ENCODE data around the gene ECSCR.

The ECSCR gene

GRCh38 chr5:139404484-139404840 lies 58.1 kb downstream of the ECSCR start:
- H3K27me3 ChIP-seq (ENCODE audit: control insufficient read depth, insufficient read depth, low read length) = no peaks in the 10 kb centered on the region
- peaks cover 11% of the 10 kb centered on the region for H3K4me1 ChIP-seq (ENCODE audit: control insufficient read depth, low read depth, low read length)
- H3K27ac ChIP-seq (ENCODE audit: low read length) = peak overlapping the region; percentile 60
- H3K36me3 ChIP-seq (ENCODE audit: control insufficient read depth, low read depth, low read length) = peaks cover 6% of the 10 kb centered on the region
- H3K4me3 ChIP-seq (ENCODE audit: low read length) = peak overlapping the region; percentile 78
- peak overlapping the region; percentile 75 for H3K9ac ChIP-seq (ENCODE audit: low read length)
- H3K9me3 ChIP-seq (ENCODE audit: control insufficient read depth, low read depth, low read length) = no peaks in the 10 kb centered on the region

GRCh38 chr5:139403787-139404483 lies 58.6 kb downstream of the ECSCR start, which contains the start of gene SPATA24:
SPATA24 (minus strand) TSS chr5:139404089; CDS start chr5:139404060, 29 bp downstream.
- H3K4me3 ChIP-seq (ENCODE audit: low read length) = peak within 1 kb of the TSS; percentile 78
- peaks cover 6% of the 10 kb centered on the region for H3K36me3 ChIP-seq (ENCODE audit: control insufficient read depth, low read depth, low read length)
- H3K9ac ChIP-seq (ENCODE audit: low read length) = peak within 1 kb of the TSS; percentile 75
- peaks cover 11% of the 10 kb centered on the region for H3K4me1 ChIP-seq (ENCODE audit: control insufficient read depth, low read depth, low read length)
- H3K27me3 ChIP-seq (ENCODE audit: control insufficient read depth, insufficient read depth, low read length) = no peaks in the 10 kb centered on the region
- H3K27ac ChIP-seq (ENCODE audit: low read length) = peak within 1 kb of the TSS; percentile 71
- H3K9me3 ChIP-seq (ENCODE audit: control insufficient read depth, low read depth, low read length) = no peaks in the 10 kb centered on the region

DNA sequence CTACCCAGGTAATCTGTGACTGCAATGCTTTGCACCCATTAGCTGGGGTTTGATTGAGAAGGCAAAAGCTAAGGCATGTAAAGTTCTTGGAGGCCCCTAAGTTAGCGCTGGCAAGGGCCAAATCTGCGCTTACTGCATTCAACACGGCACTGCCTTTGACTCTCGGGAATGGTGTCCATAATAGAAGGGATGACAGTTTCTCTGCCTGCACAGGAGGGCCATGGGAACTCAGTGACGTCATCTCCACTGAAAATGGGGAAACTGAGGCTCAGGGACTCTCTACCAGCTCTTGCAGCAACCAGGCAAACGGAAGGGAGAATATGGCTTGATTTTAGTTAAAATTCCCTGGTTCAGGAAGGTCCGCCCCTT lies 59.1 kb downstream of the ECSCR start:
- Histone ChIP-seq H3K4me3 (ENCODE audit: low read length) (peak overlapping the region; percentile 78), H3K9me3 (ENCODE audit: control insufficient read depth, low read depth, low read length) (no peaks in the 10 kb centered on the region), H3K4me1 (ENCODE audit: control insufficient read depth, low read depth, low read length) (peaks cover 11% of the 10 kb centered on the region), H3K27ac (ENCODE audit: low read length) (no peak overlapping the region), H3K36me3 (ENCODE audit: control insufficient read depth, low read depth, low read length) (peaks cover 6% of the 10 kb centered on the region), H3K27me3 (ENCODE audit: control insufficient read depth, insufficient read depth, low read length) (no peaks in the 10 kb centered on the region), H3K9ac (ENCODE audit: low read length) (peak overlapping the region; percentile 75)

DNA sequence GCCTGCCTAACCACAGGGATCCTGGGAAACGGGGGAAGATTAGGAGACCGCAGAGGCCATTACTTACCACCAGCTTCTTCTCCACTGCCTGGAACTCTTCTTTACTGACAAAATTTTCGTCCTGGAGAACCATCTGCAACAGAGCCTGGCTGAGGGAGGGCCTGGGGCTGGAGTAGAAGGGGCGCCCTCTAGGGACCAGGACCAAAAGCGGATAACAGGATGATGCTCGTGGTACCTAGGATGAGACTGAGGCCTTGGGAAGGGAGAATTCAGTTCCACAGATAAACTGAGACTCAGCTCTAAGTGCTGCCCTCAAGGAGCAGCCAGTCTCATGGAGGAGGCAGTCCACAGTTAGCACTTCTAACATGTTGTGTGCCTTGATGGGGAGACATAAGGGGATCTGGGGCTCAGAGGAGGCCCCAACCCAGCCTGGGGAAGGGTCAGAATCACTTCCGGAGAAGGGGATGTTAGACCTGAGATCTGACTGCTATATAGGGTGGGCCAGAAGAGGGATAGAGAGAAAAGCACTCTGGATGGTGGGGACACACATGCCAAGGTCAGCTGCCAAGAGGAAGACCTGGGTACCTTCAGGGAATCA lies 59.9 kb downstream of the ECSCR start:
- H3K36me3 ChIP-seq (ENCODE audit: control insufficient read depth, low read depth, low read length) = peaks cover 6% of the 10 kb centered on the region
- H3K4me3 ChIP-seq (ENCODE audit: low read length) = no peak overlapping the region
- H3K27ac ChIP-seq (ENCODE audit: low read length) = no peak overlapping the region
- H3K9ac ChIP-seq (ENCODE audit: low read length) = no peak overlapping the region
- peaks cover 11% of the 10 kb centered on the region for H3K4me1 ChIP-seq (ENCODE audit: control insufficient read depth, low read depth, low read length)
- no peaks in the 10 kb centered on the region for H3K9me3 ChIP-seq (ENCODE audit: control insufficient read depth, low read depth, low read length)
- no peaks in the 10 kb centered on the region for H3K27me3 ChIP-seq (ENCODE audit: control insufficient read depth, insufficient read depth, low read length)

- H3K4me3 ChIP-seq (ENCODE audit: low read length) = no peak overlapping the region
- peaks cover 6% of the 10 kb centered on the region for H3K36me3 ChIP-seq (ENCODE audit: control insufficient read depth, low read depth, low read length)
- H3K27me3 ChIP-seq (ENCODE audit: control insufficient read depth, insufficient read depth, low read length) = no peaks in the 10 kb centered on the region
- no peak overlapping the region for H3K27ac ChIP-seq (ENCODE audit: low read length)
- H3K9me3 ChIP-seq (ENCODE audit: control insufficient read depth, low read depth, low read length) = no peaks in the 10 kb centered on the region
- no peak overlapping the region for H3K9ac ChIP-seq (ENCODE audit: low read length)
- H3K4me1 ChIP-seq (ENCODE audit: control insufficient read depth, low read depth, low read length) = peaks cover 11% of the 10 kb centered on the region
Observed at GRCh38 chr5:139401546-139401945, 61.0 kb downstream of the ECSCR start.

DNA sequence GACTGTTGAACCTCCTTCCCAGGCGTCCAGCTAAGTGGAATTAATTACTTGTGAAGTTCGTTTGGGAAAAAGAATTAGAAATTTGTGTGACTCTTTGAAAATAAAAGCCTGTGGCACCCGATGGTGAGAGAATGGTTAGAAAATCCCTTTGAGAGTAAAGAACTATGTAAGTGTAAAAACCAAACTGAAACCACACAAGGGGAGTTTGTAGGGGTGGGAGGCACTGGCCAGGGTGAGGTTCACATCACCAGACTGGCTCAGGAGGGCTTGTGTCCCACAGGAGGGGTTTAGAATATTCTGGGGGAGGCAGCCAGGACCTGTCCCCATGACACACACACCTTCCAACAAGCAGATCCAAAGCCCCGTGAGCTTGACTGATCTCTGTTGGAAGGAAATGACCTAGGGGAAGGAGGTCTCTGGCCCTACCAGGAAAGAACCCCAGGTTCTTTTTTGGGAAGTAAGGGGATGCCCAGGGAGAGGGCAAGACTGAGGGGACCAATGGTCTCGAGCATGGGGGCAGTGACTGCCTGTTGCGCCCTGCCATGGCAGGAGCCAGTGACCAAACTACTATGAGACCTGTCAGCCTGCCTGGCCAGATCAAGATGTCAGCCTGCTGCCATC lies 62.9 kb downstream of the ECSCR start:
- H3K4me1 ChIP-seq (ENCODE audit: control insufficient read depth, low read depth, low read length) = peaks cover 13% of the 10 kb centered on the region
- H3K27ac ChIP-seq (ENCODE audit: low read length) = no peak overlapping the region
- H3K9ac ChIP-seq (ENCODE audit: low read length) = no peak overlapping the region
- peaks cover 13% of the 10 kb centered on the region for H3K27me3 ChIP-seq (ENCODE audit: control insufficient read depth, insufficient read depth, low read length)
- H3K9me3 ChIP-seq (ENCODE audit: control insufficient read depth, low read depth, low read length) = no peaks in the 10 kb centered on the region
- no peak overlapping the region for H3K4me3 ChIP-seq (ENCODE audit: low read length)
- peaks cover 6% of the 10 kb centered on the region for H3K36me3 ChIP-seq (ENCODE audit: control insufficient read depth, low read depth, low read length)

Data from iPS-18a (cell line).